ENCODE data around the gene FSTL1. TPM values are rescaled to one million over a fixed set of nuclear protein-coding genes. Genes with fewer than 3 reads are reported as not detected.

FSTL1 gene
- total RNA-seq, 1 experiment from 2014 or later: 1.4 TPM

GRCh38 chr3:120475722-120476377 lies 25.1 kb upstream of the FSTL1 start:
- Mint-ChIP-seq H3K4me1 (ENCODE audit: low read depth, unreplicated experiment) (peaks cover 29% of the 10 kb centered on the region), H3K27me3 (ENCODE audit: insufficient read depth, unreplicated experiment) (no peaks in the 10 kb centered on the region), H3K36me3 (ENCODE audit: insufficient read depth, unreplicated experiment) (no peaks in the 10 kb centered on the region), H3K9me3 (ENCODE audit: unreplicated experiment) (peaks cover 31% of the 10 kb centered on the region), H3K27ac (ENCODE audit: unreplicated experiment) (no peak overlapping the region), H3K4me3 (ENCODE audit: unreplicated experiment) (no peak overlapping the region)
- Histone ChIP-seq H3K9me3 (peaks cover 15% of the 10 kb centered on the region; the same call in 1 of the 2 replicates), H3K4me3 (ENCODE audit: low read depth, low read length) (no peak overlapping the region), H3K4me1 (peaks cover 35% of the 10 kb centered on the region), H3K27me3 (replicated peaks; ENCODE audit: control insufficient read depth, insufficient read depth, low read length) (no peaks in the 10 kb centered on the region), H3K36me3 (ENCODE audit: control insufficient read depth, insufficient read depth, low read length) (no peaks in the 10 kb centered on the region)
- ChIA-PET POLR2A (no interaction called here), CTCF (no interaction called here)
- intact Hi-C loops (cut with micrococcal nuclease; ENCODE audit: unreplicated experiment): no loop called here
- DNase-seq: no peak
- TF ChIP-seq, protein P1, sequence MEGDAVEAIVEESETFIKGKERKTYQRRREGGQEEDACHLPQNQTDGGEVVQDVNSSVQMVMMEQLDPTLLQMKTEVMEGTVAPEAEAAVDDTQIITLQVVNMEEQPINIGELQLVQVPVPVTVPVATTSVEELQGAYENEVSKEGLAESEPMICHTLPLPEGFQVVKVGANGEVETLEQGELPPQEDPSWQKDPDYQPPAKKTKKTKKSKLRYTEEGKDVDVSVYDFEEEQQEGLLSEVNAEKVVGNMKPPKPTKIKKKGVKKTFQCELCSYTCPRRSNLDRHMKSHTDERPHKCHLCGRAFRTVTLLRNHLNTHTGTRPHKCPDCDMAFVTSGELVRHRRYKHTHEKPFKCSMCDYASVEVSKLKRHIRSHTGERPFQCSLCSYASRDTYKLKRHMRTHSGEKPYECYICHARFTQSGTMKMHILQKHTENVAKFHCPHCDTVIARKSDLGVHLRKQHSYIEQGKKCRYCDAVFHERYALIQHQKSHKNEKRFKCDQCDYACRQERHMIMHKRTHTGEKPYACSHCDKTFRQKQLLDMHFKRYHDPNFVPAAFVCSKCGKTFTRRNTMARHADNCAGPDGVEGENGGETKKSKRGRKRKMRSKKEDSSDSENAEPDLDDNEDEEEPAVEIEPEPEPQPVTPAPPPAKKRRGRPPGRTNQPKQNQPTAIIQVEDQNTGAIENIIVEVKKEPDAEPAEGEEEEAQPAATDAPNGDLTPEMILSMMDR (IDR thresholded peaks at IDR 0.05; ENCODE audit: insufficient read depth in 1 of 2, low read depth in 1 of 2, low read length in 1 of 2, severe bottlenecking in 1 of 2, unreplicated experiment in 1 of 2): no peak
- no TSS peak for BruUV-seq (replicated peaks)

DNA sequence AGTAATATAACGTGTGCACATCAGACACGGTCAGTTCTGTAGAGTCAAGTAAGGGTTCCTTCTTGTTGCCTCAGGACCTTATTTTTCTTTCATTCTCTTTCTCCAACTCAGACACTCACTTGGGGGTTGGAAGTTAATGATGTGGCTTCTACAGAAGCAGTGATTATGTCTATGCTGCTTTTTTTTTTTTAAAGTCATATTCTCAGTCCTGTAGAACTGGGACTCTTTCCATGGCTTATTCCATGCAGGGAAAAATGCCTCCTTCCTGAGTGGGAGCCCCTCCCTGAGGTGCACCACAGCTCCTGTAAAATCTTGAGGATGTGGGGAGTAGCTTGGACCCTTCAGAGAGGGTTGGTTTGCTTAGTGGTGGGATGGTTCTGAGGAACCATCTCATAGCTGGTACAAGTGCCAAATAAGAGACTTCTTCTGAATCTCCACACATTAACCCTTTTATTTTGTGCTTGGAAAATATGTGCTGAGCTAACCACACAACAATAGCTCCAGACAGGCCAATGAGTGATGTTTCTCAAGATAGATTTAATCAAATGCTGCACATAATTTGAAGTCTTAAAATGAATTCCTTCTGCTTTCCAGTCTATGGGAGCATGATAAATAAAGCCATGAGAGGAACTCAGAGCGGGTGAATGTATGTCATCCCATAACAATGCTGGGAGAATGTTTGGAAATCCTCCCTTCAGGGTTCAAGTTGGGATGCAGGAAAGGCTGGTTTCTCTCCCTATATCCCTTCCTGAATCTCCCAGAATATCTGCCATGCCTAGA lies 23.3 kb upstream of the FSTL1 start:
- Mint-ChIP-seq H3K36me3 (ENCODE audit: insufficient read depth, unreplicated experiment) (peaks cover 9% of the 10 kb centered on the region), H3K9me3 (ENCODE audit: unreplicated experiment) (peaks cover 37% of the 10 kb centered on the region), H3K27me3 (ENCODE audit: insufficient read depth, unreplicated experiment) (no peaks in the 10 kb centered on the region), H3K27ac (ENCODE audit: unreplicated experiment) (peak overlapping the region; percentile 52), H3K4me3 (ENCODE audit: unreplicated experiment) (no peak overlapping the region), H3K4me1 (ENCODE audit: low read depth, unreplicated experiment) (peaks cover 39% of the 10 kb centered on the region)
- TF ChIP-seq, protein P1 (IDR thresholded peaks at IDR 0.05; ENCODE audit: insufficient read depth in 1 of 2, low read depth in 1 of 2, low read length in 1 of 2, severe bottlenecking in 1 of 2, unreplicated experiment in 1 of 2): no peak
- Histone ChIP-seq H3K9me3 (peaks cover 28% of the 10 kb centered on the region), H3K27me3 (replicated peaks; ENCODE audit: control insufficient read depth, insufficient read depth, low read length) (no peaks in the 10 kb centered on the region), H3K4me1 (peaks cover 53% of the 10 kb centered on the region), H3K4me3 (ENCODE audit: low read depth, low read length) (no peak overlapping the region), H3K36me3 (ENCODE audit: control insufficient read depth, insufficient read depth, low read length) (no peaks in the 10 kb centered on the region; the same call in 1 of the 2 replicates)
- POLR2A ChIA-PET: interaction anchor here (0.6 kb wide), 1 partner anchor 20 kb away, joined by 3 read pairs; no protein-coding TSS in a partner anchor
- intact Hi-C loops (cut with micrococcal nuclease; ENCODE audit: unreplicated experiment): no loop called here
- CTCF ChIA-PET: no interaction called here
- no TSS peak for BruUV-seq (replicated peaks)
- DNase-seq: no peak

DNA sequence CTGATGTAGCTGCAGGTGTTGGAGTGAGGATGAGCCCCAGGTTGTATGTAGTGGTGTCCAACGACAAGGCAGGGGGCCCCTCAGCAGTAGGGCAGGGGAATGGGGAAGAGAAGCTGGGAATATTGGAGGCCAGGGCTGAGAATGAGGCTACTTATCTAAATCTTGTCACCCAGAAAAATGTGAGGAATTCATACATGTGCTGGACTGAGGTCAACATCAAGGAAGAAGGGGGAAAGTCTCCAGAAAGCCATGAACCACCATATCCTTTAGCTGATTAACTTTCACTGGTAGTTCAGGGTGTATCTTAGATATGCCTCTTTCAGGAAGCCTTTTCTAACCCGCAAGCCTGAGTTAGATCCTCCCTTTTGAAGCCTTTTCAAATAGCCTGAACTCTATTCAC lies 22.6 kb upstream of the FSTL1 start:
- intact Hi-C loops (cut with micrococcal nuclease; ENCODE audit: unreplicated experiment): no loop called here
- Mint-ChIP-seq H3K27ac (ENCODE audit: unreplicated experiment) (peak overlapping the region; percentile 47), H3K9me3 (ENCODE audit: unreplicated experiment) (peaks cover 41% of the 10 kb centered on the region), H3K36me3 (ENCODE audit: insufficient read depth, unreplicated experiment) (peaks cover 13% of the 10 kb centered on the region), H3K27me3 (ENCODE audit: insufficient read depth, unreplicated experiment) (no peaks in the 10 kb centered on the region), H3K4me3 (ENCODE audit: unreplicated experiment) (no peak overlapping the region), H3K4me1 (ENCODE audit: low read depth, unreplicated experiment) (peaks cover 41% of the 10 kb centered on the region)
- peaks cover 35% of the 10 kb centered on the region for H3K9me3 ChIP-seq
- no TSS peak for BruUV-seq (replicated peaks)
- H3K36me3 ChIP-seq (ENCODE audit: control insufficient read depth, insufficient read depth, low read length): no peaks in the 10 kb centered on the region; the same call in 1 of the 2 replicates
- no peak overlapping the region for H3K4me3 ChIP-seq (ENCODE audit: low read depth, low read length)
- ChIA-PET POLR2A (interaction anchor here (0.6 kb wide), 1 partner anchor 20 kb away, joined by 3 read pairs; no protein-coding TSS in a partner anchor), CTCF (no interaction called here)
- H3K4me1 ChIP-seq: peaks cover 60% of the 10 kb centered on the region
- peak in 1 of 2 experiments; percentile 5 for DNase-seq
- TF ChIP-seq, protein P1 (IDR thresholded peaks at IDR 0.05; ENCODE audit: insufficient read depth in 1 of 2, low read depth in 1 of 2, low read length in 1 of 2, severe bottlenecking in 1 of 2, unreplicated experiment in 1 of 2): no peak
- H3K27me3 ChIP-seq (replicated peaks; ENCODE audit: control insufficient read depth, insufficient read depth, low read length): no peaks in the 10 kb centered on the region

Data from Caco-2 (cell line).